Upper lobe of left lung (tissue), 4 donors: Measurements from ENCODE around the gene PEF1.

ENCODE experiments used
- POLR2AphosphoS5 ChIP-seq, 2 donors: sonication (generic); formaldehyde crosslinking; IDR thresholded peaks; one replicate each; pipeline ENCODE4 v1.5.1; 2017; ENCODE audit warnings: antibody characterized with exemption in 2 of 2
- TF ChIP-seq, protein P1 (sequence below), 6 experiments: fragments of 450-650 bp in 4 of 6; fragments of 200-600 bp in 2 of 6; sonication (generic) in 2 of 6; IDR thresholded peaks; one replicate each; pipeline ENCODE4 v1.5.1; 2016 to 2019; ENCODE audit warnings: antibody characterized with exemption in 6 of 6

DNA sequence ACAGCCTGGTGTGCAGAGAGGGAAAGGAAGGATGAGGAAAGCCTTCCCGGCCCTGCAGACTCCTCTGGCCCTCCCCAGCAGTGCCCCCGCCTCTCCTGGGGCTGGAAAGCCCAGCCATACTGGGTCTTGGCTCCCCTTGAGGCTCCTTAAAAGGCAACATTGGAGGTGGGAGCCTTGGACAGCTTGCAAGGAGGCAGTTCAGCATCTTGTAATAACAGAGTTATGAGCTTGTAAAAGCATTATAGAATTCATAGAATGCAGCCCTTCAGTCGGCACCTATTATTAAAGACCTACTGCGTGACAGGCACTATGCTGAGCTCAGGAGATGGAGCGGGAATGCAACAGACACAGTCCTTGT is 64.2 kb downstream of the PEF1 start:
- TF ChIP-seq, protein P1, sequence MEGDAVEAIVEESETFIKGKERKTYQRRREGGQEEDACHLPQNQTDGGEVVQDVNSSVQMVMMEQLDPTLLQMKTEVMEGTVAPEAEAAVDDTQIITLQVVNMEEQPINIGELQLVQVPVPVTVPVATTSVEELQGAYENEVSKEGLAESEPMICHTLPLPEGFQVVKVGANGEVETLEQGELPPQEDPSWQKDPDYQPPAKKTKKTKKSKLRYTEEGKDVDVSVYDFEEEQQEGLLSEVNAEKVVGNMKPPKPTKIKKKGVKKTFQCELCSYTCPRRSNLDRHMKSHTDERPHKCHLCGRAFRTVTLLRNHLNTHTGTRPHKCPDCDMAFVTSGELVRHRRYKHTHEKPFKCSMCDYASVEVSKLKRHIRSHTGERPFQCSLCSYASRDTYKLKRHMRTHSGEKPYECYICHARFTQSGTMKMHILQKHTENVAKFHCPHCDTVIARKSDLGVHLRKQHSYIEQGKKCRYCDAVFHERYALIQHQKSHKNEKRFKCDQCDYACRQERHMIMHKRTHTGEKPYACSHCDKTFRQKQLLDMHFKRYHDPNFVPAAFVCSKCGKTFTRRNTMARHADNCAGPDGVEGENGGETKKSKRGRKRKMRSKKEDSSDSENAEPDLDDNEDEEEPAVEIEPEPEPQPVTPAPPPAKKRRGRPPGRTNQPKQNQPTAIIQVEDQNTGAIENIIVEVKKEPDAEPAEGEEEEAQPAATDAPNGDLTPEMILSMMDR (IDR thresholded peaks at IDR 0.05) = no peak
- no peak for TF ChIP-seq POLR2AphosphoS5 (IDR thresholded peaks at IDR 0.05)
